ENCODE measurements around the gene COL1A2.

- no peak for TF ChIP-seq CTCF (IDR thresholded peaks at IDR 0.05)
- no peak for TF ChIP-seq EZH2 (IDR thresholded peaks at IDR 0.05; ENCODE audit: borderline replicate concordance, insufficient read depth, low read depth, low read length, poor library complexity, severe bottlenecking)
These were observed 8.9 kb downstream of the COL1A2 start for GRCh38 chr7:94403546-94403945.
